ENCODE data around the gene PRPF40A. TPM values are rescaled to one million over a fixed set of nuclear protein-coding genes. Genes with fewer than 3 reads are reported as not detected.
"Not testable (repeated sequence)": the region's sequence is repeated elsewhere in the genome, so short reads cannot be mapped to it uniquely, and the experiment has no call there.

The PRPF40A gene
- total RNA-seq, 1 experiment from 2014 or later: 127 TPM

- H3K4me3 ChIP-seq (ENCODE audit: low read depth, low read length): no peak overlapping the region
These were observed 37.8 kb upstream of the PRPF40A start for GRCh38 chr2:152755029-152755428.

GRCh38 chr2:152747751-152748150 lies 30.5 kb upstream of the PRPF40A start:
- H3K27ac Mint-ChIP-seq (ENCODE audit: unreplicated experiment); H3K9me3 ChIP-seq; POLR2A ChIA-PET; H3K4me1 ChIP-seq; H3K27me3 Mint-ChIP-seq (ENCODE audit: insufficient read depth, unreplicated experiment); H3K36me3 ChIP-seq (ENCODE audit: control insufficient read depth, insufficient read depth, low read length); BruUV-seq (replicated peaks); H3K9me3 Mint-ChIP-seq (ENCODE audit: unreplicated experiment); H3K4me3 Mint-ChIP-seq (ENCODE audit: unreplicated experiment); H3K4me3 ChIP-seq (ENCODE audit: low read depth, low read length); H3K4me1 Mint-ChIP-seq (ENCODE audit: low read depth, unreplicated experiment); H3K27me3 ChIP-seq (replicated peaks; ENCODE audit: control insufficient read depth, insufficient read depth, low read length); CTCF ChIA-PET; intact Hi-C loops (cut with micrococcal nuclease; ENCODE audit: unreplicated experiment); DNase-seq: not testable (repeated sequence)
- peaks cover 19% of the 10 kb centered on the region for H3K36me3 Mint-ChIP-seq (ENCODE audit: insufficient read depth, unreplicated experiment)

More at GRCh38 chr2:152755029-152755428, 37.8 kb upstream of the PRPF40A start:
- DNase-seq: peak; percentile 32 to 40
- intact Hi-C loops (cut with micrococcal nuclease; ENCODE audit: unreplicated experiment): no loop called here
- TF ChIP-seq CTCF (IDR thresholded peaks at IDR 0.05; ENCODE audit: insufficient read depth in 1 of 2, low read depth in 1 of 2, low read length in 1 of 2, severe bottlenecking in 1 of 2, unreplicated experiment in 1 of 2): peak in 1 of 2 experiments; percentile 39
- Mint-ChIP-seq H3K27ac (ENCODE audit: unreplicated experiment) (no peak overlapping the region), H3K4me1 (ENCODE audit: low read depth, unreplicated experiment) (no peaks in the 10 kb centered on the region), H3K27me3 (ENCODE audit: insufficient read depth, unreplicated experiment) (no peaks in the 10 kb centered on the region), H3K36me3 (ENCODE audit: insufficient read depth, unreplicated experiment) (peaks cover 23% of the 10 kb centered on the region), H3K9me3 (ENCODE audit: unreplicated experiment) (no peaks in the 10 kb centered on the region), H3K4me3 (ENCODE audit: unreplicated experiment) (no peak overlapping the region)
- Histone ChIP-seq H3K9me3 (no peaks in the 10 kb centered on the region), H3K27me3 (replicated peaks; ENCODE audit: control insufficient read depth, insufficient read depth, low read length) (no peaks in the 10 kb centered on the region), H3K36me3 (ENCODE audit: control insufficient read depth, insufficient read depth, low read length) (peaks cover 2% of the 10 kb centered on the region; the same call in 1 of the 2 replicates), H3K4me1 (no peaks in the 10 kb centered on the region)
- CTCF ChIA-PET: no interaction called here
- POLR2A ChIA-PET: no interaction called here
- BruUV-seq (replicated peaks): no TSS peak

GRCh38 chr2:152743002-152743401 lies 25.7 kb upstream of the PRPF40A start:
- Histone ChIP-seq H3K27me3 (replicated peaks; ENCODE audit: control insufficient read depth, insufficient read depth, low read length) (no peaks in the 10 kb centered on the region), H3K36me3 (ENCODE audit: control insufficient read depth, insufficient read depth, low read length) (peaks cover 4% of the 10 kb centered on the region), H3K4me3 (ENCODE audit: low read depth, low read length) (no peak overlapping the region), H3K4me1 (no peaks in the 10 kb centered on the region), H3K9me3 (no peaks in the 10 kb centered on the region)
- peak; percentile 56 to 65 for TF ChIP-seq CTCF (IDR thresholded peaks at IDR 0.05; ENCODE audit: insufficient read depth in 1 of 2, low read depth in 1 of 2, low read length in 1 of 2, severe bottlenecking in 1 of 2, unreplicated experiment in 1 of 2)
- H3K4me1 Mint-ChIP-seq (ENCODE audit: low read depth, unreplicated experiment): no peaks in the 10 kb centered on the region
- H3K36me3 Mint-ChIP-seq (ENCODE audit: insufficient read depth, unreplicated experiment): peaks cover 18% of the 10 kb centered on the region
- H3K27ac Mint-ChIP-seq (ENCODE audit: unreplicated experiment): no peak overlapping the region
- intact Hi-C loops (cut with micrococcal nuclease; ENCODE audit: unreplicated experiment): loop anchor here (5.0 kb wide), 2 partner anchors 551 to 566 kb away; partner anchors contain the start of gene STAM2
- ChIA-PET CTCF (interaction anchor here (0.6 to 1.6 kb wide), 6 partner anchors 26 to 156 kb away, joined by 3 to 11 read pairs (median 3); partner anchors contain the start of gene PRPF40A), POLR2A (no interaction called here)
- BruUV-seq (replicated peaks): no TSS peak
- H3K4me3 Mint-ChIP-seq (ENCODE audit: unreplicated experiment): no peak overlapping the region
- H3K9me3 Mint-ChIP-seq (ENCODE audit: unreplicated experiment): no peaks in the 10 kb centered on the region
- peak in 1 of 2 experiments; percentile 13 for DNase-seq
- no peaks in the 10 kb centered on the region for H3K27me3 Mint-ChIP-seq (ENCODE audit: insufficient read depth, unreplicated experiment)
